Epithelial cell of esophagus (primary cell): ENCODE measurements around the gene HUS1.

Experiments used
- DNase-seq: peaks from one replicate; pipeline ENCODE4 v3.0.0; 2010; ENCODE audit warnings: low read depth
- H3K4me3 ChIP-seq: 2 replicates; pipeline ENCODE4 v1.5.1; 2011; ENCODE audit warnings: mild to moderate bottlenecking, low read length, control low read depth
- TF ChIP-seq, protein P1 (sequence below): IDR thresholded peaks from 2 replicates; pipeline ENCODE4 v1.5.1; 2011; ENCODE audit warnings: low read depth, mild to moderate bottlenecking, low read length, control low read depth, inconsistent platforms; ENCODE audit not compliant: insufficient read depth; ENCODE audit errors: missing control alignments

HUS1 gene

DNA sequence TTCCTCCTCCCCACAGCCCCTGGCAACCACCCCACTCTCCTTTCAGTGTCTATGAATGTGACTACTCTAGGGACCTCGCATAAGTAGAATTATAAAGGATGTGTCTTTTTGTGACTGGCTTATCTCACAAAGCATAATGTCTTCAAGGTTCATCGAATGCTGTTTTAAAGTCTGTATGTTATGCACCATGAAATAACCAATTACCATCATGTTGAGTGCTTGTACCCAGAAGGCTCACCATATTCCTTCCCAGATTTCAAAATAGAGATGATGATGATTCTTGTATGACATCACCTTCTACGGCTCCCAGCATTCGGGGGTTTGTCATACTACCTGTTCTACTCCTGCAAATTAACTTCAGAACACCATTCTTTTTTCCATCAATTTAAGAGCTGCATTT is 43.1 kb downstream of the HUS1 start:
- H3K4me3 ChIP-seq = no peak overlapping the region
- peak; percentile 47 for DNase-seq
- TF ChIP-seq, protein P1, sequence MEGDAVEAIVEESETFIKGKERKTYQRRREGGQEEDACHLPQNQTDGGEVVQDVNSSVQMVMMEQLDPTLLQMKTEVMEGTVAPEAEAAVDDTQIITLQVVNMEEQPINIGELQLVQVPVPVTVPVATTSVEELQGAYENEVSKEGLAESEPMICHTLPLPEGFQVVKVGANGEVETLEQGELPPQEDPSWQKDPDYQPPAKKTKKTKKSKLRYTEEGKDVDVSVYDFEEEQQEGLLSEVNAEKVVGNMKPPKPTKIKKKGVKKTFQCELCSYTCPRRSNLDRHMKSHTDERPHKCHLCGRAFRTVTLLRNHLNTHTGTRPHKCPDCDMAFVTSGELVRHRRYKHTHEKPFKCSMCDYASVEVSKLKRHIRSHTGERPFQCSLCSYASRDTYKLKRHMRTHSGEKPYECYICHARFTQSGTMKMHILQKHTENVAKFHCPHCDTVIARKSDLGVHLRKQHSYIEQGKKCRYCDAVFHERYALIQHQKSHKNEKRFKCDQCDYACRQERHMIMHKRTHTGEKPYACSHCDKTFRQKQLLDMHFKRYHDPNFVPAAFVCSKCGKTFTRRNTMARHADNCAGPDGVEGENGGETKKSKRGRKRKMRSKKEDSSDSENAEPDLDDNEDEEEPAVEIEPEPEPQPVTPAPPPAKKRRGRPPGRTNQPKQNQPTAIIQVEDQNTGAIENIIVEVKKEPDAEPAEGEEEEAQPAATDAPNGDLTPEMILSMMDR = no peak

DNA sequence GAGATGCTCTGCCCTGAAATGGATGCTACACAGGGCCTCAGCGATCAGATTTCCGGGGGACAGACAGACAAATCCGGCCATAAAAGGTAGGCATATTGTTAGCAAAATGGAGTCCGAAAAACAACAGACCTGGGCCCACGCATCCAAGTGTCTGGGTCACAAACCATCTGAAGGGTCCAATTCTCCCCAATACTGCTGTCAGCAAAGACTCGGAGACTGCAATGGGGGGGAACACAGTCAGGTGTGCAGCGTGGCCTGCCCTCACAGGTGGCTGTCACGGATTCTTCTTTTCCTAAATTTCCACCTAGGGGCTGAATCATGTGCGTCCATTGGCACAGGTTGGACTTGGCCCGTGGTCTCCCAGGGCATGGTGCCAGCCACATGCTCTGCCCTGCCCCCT is 44.1 kb downstream of the HUS1 start:
- DNase-seq = no peak
- no peak overlapping the region for H3K4me3 ChIP-seq
- TF ChIP-seq, protein P1 = no peak

DNA sequence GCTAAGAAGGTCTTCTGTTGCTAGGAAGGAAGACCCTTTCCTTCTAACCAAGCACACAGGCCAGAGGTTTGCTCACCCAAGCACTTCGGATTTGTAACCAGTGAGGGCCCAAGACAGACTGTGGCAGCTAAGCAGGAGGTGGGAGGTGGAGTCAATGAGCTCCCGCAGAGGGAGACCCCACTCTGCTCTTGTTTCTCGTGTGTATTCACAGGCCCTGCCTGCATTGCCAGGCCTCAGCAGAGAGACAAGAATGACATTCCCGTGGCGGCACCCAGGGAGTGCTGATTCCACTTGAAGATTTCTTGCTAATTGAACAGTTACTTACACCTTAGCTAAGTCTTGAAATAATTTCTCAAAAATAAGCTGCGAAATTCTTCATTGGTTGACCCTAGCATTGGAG is 44.6 kb downstream of the HUS1 start:
- DNase-seq = no peak
- TF ChIP-seq, protein P1 = no peak
- H3K4me3 ChIP-seq = no peak overlapping the region

DNA sequence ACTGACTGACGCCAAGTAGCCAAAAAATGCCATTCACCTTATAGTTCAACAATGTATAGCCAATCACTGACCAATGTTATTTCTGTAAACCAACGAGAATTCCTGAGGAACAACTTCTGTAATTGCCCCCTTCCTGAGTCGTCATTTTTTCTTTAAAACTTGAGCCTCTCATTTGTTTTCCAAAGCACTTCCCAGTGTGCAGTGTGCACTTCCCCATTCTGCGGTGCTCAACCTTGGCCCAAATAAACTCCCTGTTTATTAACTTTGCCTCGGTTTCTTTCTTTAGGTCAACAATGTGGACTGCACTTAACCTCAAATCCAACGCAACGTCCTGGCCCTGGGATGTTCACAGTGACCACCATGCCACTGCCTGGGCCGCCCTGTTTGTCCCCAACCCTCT is 46.2 kb downstream of the HUS1 start:
- no peak for DNase-seq
- TF ChIP-seq, protein P1 = no peak
- no peak overlapping the region for H3K4me3 ChIP-seq

DNA sequence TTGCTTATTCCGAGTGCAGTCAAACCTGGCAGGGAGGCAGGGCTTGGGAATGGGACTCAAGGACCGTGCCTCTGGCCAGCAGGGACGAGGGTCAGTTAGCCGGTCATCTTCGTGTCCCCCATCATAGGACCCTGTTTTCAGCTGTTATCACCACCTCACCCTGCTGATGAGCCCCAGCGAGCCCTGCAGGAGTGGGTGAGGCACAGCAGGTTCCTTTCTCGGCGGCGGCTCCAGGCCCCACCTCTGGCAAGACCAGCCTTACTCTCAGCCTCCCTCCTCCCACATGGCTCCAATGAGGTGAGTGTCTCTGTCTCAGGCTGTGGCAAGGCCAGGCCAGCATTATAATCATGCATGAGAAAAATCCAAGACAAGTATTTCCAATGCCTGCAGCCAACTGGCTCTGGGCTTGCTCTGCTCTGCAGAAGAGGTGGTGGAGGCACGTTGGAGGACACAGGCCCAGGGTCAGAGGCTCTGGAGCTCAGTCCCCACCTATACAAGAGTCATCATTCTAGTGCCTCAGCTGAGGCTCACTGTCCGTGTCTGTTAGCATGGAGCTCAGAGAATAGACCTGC is 46.9 kb downstream of the HUS1 start:
- no peak for DNase-seq
- H3K4me3 ChIP-seq = no peak overlapping the region
- TF ChIP-seq, protein P1 = no peak

DNA sequence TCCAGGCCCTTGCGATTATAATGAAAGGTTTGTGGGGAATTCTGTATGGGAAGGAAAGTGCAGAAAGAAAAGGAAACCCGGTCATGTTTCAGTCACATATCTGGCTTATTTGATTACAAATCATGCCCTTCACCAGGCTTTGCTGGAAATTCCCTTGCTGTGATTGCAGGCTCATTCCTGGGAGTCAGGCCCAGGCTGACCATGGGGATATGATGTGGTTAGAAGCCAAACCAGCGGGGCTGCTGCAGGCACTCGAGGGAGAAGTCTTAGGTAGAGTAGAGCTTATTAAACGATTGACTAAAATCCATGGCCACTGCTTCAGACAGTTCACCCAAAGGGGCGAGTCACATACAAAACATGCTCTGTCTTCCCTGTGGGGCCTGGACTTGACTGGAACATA is 47.4 kb downstream of the HUS1 start:
- H3K4me3 ChIP-seq = no peak overlapping the region
- DNase-seq = no peak
- TF ChIP-seq, protein P1 = no peak
